GM12878 (cell line): ENCODE data around the gene TFAP2B. TPM values are rescaled to one million over a fixed set of nuclear protein-coding genes. Genes with fewer than 3 reads are reported as not detected.

Source experiments
- ATAC-seq: fragments of 200-7000 bp; cut with Tn5 transposase; 3 replicates; pipeline ENCODE4 v1.9.1; 2020; ENCODE audit warnings: mild to moderate bottlenecking, moderate library complexity
- BruUV-seq: library from RNA; stranded (reverse); fragments of 400-500 nt; replicated peaks from 2 replicates; lab custom pipeline; 2021; lab: Mats Ljungman, UMichigan
- CTCF ChIA-PET: fragments of 300-600 bp; sonication (Branson Sonifier 250); formaldehyde crosslinking; extraction: SDS; loops from one replicate; lab custom pipeline; 2021; ENCODE audit warnings: inconsistent platforms; lab: Yijun Ruan, JAX
- POLR2A ChIA-PET: fragments of 350-600 bp; formaldehyde crosslinking; extraction: SDS; loops from one replicate; lab custom pipeline; 2021; ENCODE audit warnings: inconsistent platforms; lab: Charles Lee
- RAD21 ChIA-PET: fragments of 300-600 bp; sonication (Branson Sonifier 250); formaldehyde crosslinking; loops from one replicate; lab custom pipeline; 2023; ENCODE audit warnings: antibody characterized with exemption; ENCODE audit not compliant: unreplicated experiment; lab: Charles Lee
- SMC1A ChIA-PET: fragments of 300-600 bp; sonication (Branson Sonifier 250); formaldehyde crosslinking; loops from one replicate; lab custom pipeline; 2023; ENCODE audit not compliant: unreplicated experiment, uncharacterized antibody; lab: Charles Lee
- DNase-seq: peaks from one replicate; pipeline ENCODE4 v3.0.0-alpha.2; 2011; ENCODE audit warnings: low read depth, low spot score
- FAIRE-seq: peaks from 3 replicates; lab custom pipeline; 2011; peaks lifted over from hg19 to GRCh38; lab: Jason Lieb, UNC
- H2AFZ ChIP-seq: 2 replicates; pipeline ENCODE4 v1.6.0; 2011; ENCODE audit warnings: low read depth, low read length, control low read depth; ENCODE audit not compliant: control insufficient read depth
- H3K27ac ChIP-seq: 2 replicates; pipeline ENCODE4 v1.5.1; 2011; ENCODE audit warnings: control low read depth; ENCODE audit not compliant: control insufficient read depth, insufficient read depth
- H3K27me3 ChIP-seq, 2 experiments: replicated peaks in 1 of 2; 2 replicates each; pipeline versions ENCODE4 v1.6.0 to v1.6.1; 2011; ENCODE audit warnings: low read length in 1 of 2; ENCODE audit not compliant: control insufficient read depth in 2 of 2, insufficient read depth in 2 of 2
- H3K36me3 ChIP-seq, 2 experiments: 2 replicates each; pipeline ENCODE4 v1.5.1; 2011; ENCODE audit warnings: low read length in 1 of 2; ENCODE audit not compliant: control insufficient read depth in 2 of 2, insufficient read depth in 2 of 2
- H3K4me1 ChIP-seq: 2 replicates; pipeline ENCODE4 v1.6.1; 2011; ENCODE audit warnings: mild to moderate bottlenecking, low read length, moderate library complexity, mixed read lengths; ENCODE audit not compliant: control insufficient read depth, insufficient read depth
- H3K4me2 ChIP-seq: 2 replicates; pipeline ENCODE4 v1.6.0; 2011; ENCODE audit warnings: control low read depth; ENCODE audit not compliant: control insufficient read depth, insufficient read depth
- H3K4me3 ChIP-seq: fragments of 200-600 bp; sonication (generic); 2 replicates; pipeline ENCODE4 v1.5.1; 2016
- H3K79me2 ChIP-seq: 2 replicates; pipeline ENCODE4 v1.6.0; 2011; ENCODE audit warnings: low read length; ENCODE audit not compliant: control insufficient read depth, insufficient read depth
- H3K9ac ChIP-seq: 2 replicates; pipeline ENCODE4 v1.8.0; 2011; ENCODE audit warnings: low read length, control low read depth, mixed read lengths; ENCODE audit not compliant: control insufficient read depth, insufficient read depth
- H3K9me3 ChIP-seq: replicated peaks from 3 replicates; pipeline ENCODE4 v1.5.1; 2011; ENCODE audit warnings: mild to moderate bottlenecking, low read length; ENCODE audit not compliant: control insufficient read depth, insufficient read depth
- H4K20me1 ChIP-seq: 2 replicates; pipeline ENCODE4 v1.6.0; 2011; ENCODE audit not compliant: control insufficient read depth, insufficient read depth
- SIX5 ChIP-seq: IDR thresholded peaks from 2 replicates; pipeline ENCODE4 v1.6.1; 2011; ENCODE audit warnings: mild to moderate bottlenecking, low read depth, low read length, moderate library complexity; ENCODE audit not compliant: severe bottlenecking
- WGBS: methylation state at CpG from one replicate; pipeline ENCODE4 v1.1.6; 2016; ENCODE audit warnings: low lambda C conversion rate; ENCODE audit not compliant: insufficient replicate concordance, insufficient coverage; ENCODE audit errors: missing lambda C conversion rate; 5-methylcytosine and 5-hydroxymethylcytosine counted together
- in situ Hi-C: fragments of 300-500 bp; cut with MboI; formaldehyde crosslinking; loops from 9 replicates; pipeline ENCODE4 v1.14.3; 2018; ENCODE audit warnings: mixed read lengths
- intact Hi-C: fragments of 100-400 bp; cut with micrococcal nuclease; formaldehyde crosslinking; loops from one replicate; pipeline ENCODE4 v1.14.2; 2022; ENCODE audit not compliant: unreplicated experiment
- polyA plus RNA-seq, 11 experiments: library from polyadenylated mRNA; depleted of rRNA in 4 of 11; unstranded in 6 of 11; stranded (reverse) in 5 of 11; fragments of >200 nt; fragmentation: Nextera tagmentation in 4 of 11; fragmentation: Illumina TruSeq in 1 of 11; extraction: Ambion mirVana in 4 of 11; extraction: Trizol in 1 of 11; gene quantifications; 1 replicate in 1 of 11; 2 replicates in 10 of 11; pipeline versions ENCODE4 v1.2.1 to v1.2.3, GENCODE V29; 2011 to 2016; ENCODE audit warnings: inconsistent platforms in 2 of 11, missing spikeins in 2 of 11, low read depth in 1 of 11
- total RNA-seq, 4 experiments: library from RNA; depleted of rRNA in 3 of 4; stranded (reverse); fragments of >200 nt in 3 of 4; fragmentation: Illumina TruSeq in 1 of 4; extraction: Trizol in 1 of 4; gene quantifications; 2 replicates each; pipeline versions ENCODE4 v1.2.1 to v1.2.3, GENCODE V29; 2013 to 2021
- TF ChIP-seq, protein P1 (sequence below): fragments of 450-650 bp; IDR thresholded peaks from 2 replicates; pipeline ENCODE4 v1.6.1; 2017; ENCODE audit warnings: mild to moderate bottlenecking, moderate library complexity
- TF ChIP-seq, protein P2 (sequence below): IDR thresholded peaks from 2 replicates; pipeline ENCODE4 v1.6.1; 2012; ENCODE audit warnings: low read length, inconsistent platforms

Gene TFAP2B
- total and polyA plus RNA-seq, 10 of the 15 experiments (the other 5 are each of a cell fraction or from before 2014, with no cell fraction given) = 0.03 to 0.15 (median 0.07) TPM; not detected in 5

- DNase-seq (no peak), ATAC-seq (peak; percentile 27; the same call in 1 of the 3 replicates), FAIRE-seq (no peak)
- Histone ChIP-seq H3K4me2 (no peak overlapping the region), H3K9ac (no peak overlapping the region), H3K9me3 (no peaks in the 10 kb centered on the region), H3K4me3 (no peak overlapping the region), H3K79me2 (no peaks in the 10 kb centered on the region), H3K4me1 (no peaks in the 10 kb centered on the region), H2AFZ (no peak overlapping the region), H3K36me3 (no peaks in the 10 kb centered on the region), H4K20me1 (no peaks in the 10 kb centered on the region), H3K27me3 (peaks cover 1 to 16% of the 10 kb centered on the region in 2 experiments; a peak in 3 of 4 replicates), H3K27ac (no peak overlapping the region)
- WGBS = 20% methylated on average over 14 of the region's 14 CpGs
- in situ Hi-C loops = no loop called here
- SMC1A ChIA-PET = interaction anchor here (0.8 to 2.5 kb wide), 2 partner anchors 9 to 68 kb away, joined by 3 to 6 read pairs; no protein-coding TSS in a partner anchor
- RAD21 ChIA-PET = no interaction called here
- TF ChIP-seq, protein P1, sequence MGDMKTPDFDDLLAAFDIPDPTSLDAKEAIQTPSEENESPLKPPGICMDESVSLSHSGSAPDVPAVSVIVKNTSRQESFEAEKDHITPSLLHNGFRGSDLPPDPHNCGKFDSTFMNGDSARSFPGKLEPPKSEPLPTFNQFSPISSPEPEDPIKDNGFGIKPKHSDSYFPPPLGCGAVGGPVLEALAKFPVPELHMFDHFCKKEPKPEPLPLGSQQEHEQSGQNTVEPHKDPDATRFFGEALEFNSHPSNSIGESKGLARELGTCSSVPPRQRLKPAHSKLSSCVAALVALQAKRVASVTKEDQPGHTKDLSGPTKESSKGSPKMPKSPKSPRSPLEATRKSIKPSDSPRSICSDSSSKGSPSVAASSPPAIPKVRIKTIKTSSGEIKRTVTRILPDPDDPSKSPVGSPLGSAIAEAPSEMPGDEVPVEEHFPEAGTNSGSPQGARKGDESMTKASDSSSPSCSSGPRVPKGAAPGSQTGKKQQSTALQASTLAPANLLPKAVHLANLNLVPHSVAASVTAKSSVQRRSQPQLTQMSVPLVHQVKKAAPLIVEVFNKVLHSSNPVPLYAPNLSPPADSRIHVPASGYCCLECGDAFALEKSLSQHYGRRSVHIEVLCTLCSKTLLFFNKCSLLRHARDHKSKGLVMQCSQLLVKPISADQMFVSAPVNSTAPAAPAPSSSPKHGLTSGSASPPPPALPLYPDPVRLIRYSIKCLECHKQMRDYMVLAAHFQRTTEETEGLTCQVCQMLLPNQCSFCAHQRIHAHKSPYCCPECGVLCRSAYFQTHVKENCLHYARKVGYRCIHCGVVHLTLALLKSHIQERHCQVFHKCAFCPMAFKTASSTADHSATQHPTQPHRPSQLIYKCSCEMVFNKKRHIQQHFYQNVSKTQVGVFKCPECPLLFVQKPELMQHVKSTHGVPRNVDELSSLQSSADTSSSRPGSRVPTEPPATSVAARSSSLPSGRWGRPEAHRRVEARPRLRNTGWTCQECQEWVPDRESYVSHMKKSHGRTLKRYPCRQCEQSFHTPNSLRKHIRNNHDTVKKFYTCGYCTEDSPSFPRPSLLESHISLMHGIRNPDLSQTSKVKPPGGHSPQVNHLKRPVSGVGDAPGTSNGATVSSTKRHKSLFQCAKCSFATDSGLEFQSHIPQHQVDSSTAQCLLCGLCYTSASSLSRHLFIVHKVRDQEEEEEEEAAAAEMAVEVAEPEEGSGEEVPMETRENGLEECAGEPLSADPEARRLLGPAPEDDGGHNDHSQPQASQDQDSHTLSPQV = no peak
- no peak for TF ChIP-seq SIX5
- TF ChIP-seq, protein P2, sequence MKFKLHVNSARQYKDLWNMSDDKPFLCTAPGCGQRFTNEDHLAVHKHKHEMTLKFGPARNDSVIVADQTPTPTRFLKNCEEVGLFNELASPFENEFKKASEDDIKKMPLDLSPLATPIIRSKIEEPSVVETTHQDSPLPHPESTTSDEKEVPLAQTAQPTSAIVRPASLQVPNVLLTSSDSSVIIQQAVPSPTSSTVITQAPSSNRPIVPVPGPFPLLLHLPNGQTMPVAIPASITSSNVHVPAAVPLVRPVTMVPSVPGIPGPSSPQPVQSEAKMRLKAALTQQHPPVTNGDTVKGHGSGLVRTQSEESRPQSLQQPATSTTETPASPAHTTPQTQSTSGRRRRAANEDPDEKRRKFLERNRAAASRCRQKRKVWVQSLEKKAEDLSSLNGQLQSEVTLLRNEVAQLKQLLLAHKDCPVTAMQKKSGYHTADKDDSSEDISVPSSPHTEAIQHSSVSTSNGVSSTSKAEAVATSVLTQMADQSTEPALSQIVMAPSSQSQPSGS = no peak
- POLR2A ChIA-PET = no interaction called here
- intact Hi-C loops = no loop called here
- CTCF ChIA-PET = no interaction called here
- no TSS peak for BruUV-seq
Observed at GRCh38 chr6:50837589-50838445, 19.1 kb downstream of the TFAP2B start.
